Esophagus muscularis mucosa (tissue), 4 donors: ENCODE results near the gene TAS2R4. TPM values are rescaled to one million over a fixed set of nuclear protein-coding genes. Genes with fewer than 3 reads are reported as not detected.
"Not testable (repeated sequence)": the region's sequence is repeated elsewhere in the genome, so short reads cannot be mapped to it uniquely, and the experiment has no call there.

Source experiments
- DNase-seq: peaks from one replicate; pipeline ENCODE4 v3.0.0-alpha.2; 2017; ENCODE audit errors: extremely low spot score
- H3K27ac ChIP-seq, 4 donors: fragments of 200-600 bp; sonication (generic); replicated peaks in 1 of 4; 1 replicate in 3 of 4; 2 replicates in 1 of 4; pipeline ENCODE4 v1.5.1; 2016 to 2019; ENCODE audit warnings: mild to moderate bottlenecking in 1 of 4
- H3K27me3 ChIP-seq, 4 donors: fragments of 200-600 bp; sonication (generic); one replicate each; pipeline versions ENCODE4 v1.5.1 to v1.6.0; 2016 to 2019
- H3K36me3 ChIP-seq, 4 donors: fragments of 200-600 bp; sonication (generic); one replicate each; pipeline ENCODE4 v1.5.1; 2016 to 2019
- H3K4me1 ChIP-seq, 4 donors: fragments of 200-600 bp; sonication (generic); one replicate each; pipeline ENCODE4 v1.5.1; 2016 to 2019
- H3K4me3 ChIP-seq, 4 donors: fragments of 200-600 bp; sonication (generic); 1 replicate in 2 of 4; 2 replicates in 2 of 4; pipeline ENCODE4 v1.5.1; 2016 to 2019; ENCODE audit warnings: mild to moderate bottlenecking in 4 of 4, moderate library complexity in 1 of 4
- H3K9me3 ChIP-seq, 4 donors: fragments of 200-600 bp; sonication (generic); 1 replicate in 3 of 4; 2 replicates in 1 of 4; pipeline ENCODE4 v1.5.1; 2016 to 2019
- CTCF ChIP-seq, 3 experiments: fragments of 200-600 bp in 2 of 3; fragments of 450-650 bp in 1 of 3; sonication (generic) in 2 of 3; IDR thresholded peaks; one replicate each; pipeline ENCODE4 v1.5.1; 2017 to 2019; ENCODE audit warnings: antibody characterized with exemption in 3 of 3, mild to moderate bottlenecking in 2 of 3, moderate library complexity in 1 of 3
- EP300 ChIP-seq: sonication (generic); formaldehyde crosslinking; IDR thresholded peaks from one replicate; pipeline ENCODE4 v1.6.1; 2017; ENCODE audit warnings: antibody characterized with exemption
- POLR2A ChIP-seq: fragments of 450-650 bp; IDR thresholded peaks from one replicate; pipeline ENCODE4 v1.6.1; 2017; ENCODE audit warnings: antibody characterized with exemption, moderate library complexity, mild to moderate bottlenecking, low read depth
- POLR2AphosphoS5 ChIP-seq, 2 donors: sonication (generic); formaldehyde crosslinking; IDR thresholded peaks; one replicate each; pipeline ENCODE4 v1.6.1; 2017; ENCODE audit warnings: antibody characterized with exemption in 2 of 2
- WGBS: methylation state at CpG from one replicate; pipeline ENCODE4 v1.1.5; 2018; 5-methylcytosine and 5-hydroxymethylcytosine counted together
- intact Hi-C: fragments of 100-400 bp; cut with DNase I; formaldehyde crosslinking; loops from one replicate; pipeline ENCODE4 v1.15.1; 2023
- total RNA-seq, 4 donors: library from RNA; depleted of rRNA; stranded (reverse); fragments of >200 nt; gene quantifications; one replicate each; pipeline versions ENCODE4 v1.1.0 to v1.2.1, GENCODE V29; 2016

The TAS2R4 gene
- total RNA-seq, 4 donors from 2014 or later, result 0.33 to 1.3 (median 1.2) TPM; not detected in 1

DNA sequence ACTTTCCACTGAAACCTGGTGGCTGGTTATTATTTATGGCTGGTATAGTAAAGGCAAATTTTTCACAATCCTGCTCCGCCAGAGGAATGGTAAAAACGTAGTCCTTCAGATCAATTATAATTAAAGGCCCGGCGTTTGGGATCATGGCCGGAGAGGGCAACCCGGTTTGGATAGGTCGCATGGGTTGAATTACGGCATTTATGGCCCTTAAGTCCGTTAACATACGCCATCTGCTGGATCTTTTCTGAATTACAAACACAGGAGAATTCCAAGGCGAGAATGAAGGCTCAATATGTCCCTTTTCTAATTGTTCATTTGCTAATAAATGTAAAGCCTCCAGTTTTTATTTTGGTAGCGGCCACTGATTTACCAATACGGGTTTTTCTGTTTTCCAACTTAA lies 23.8 kb upstream of the TAS2R4 start:
- WGBS, result 95% methylated on average over 13 of the region's 13 CpGs
- DNase-seq, result no peak
- peaks cover 41 to 100% (median 72%) of the 10 kb centered on the region in 4 donors for H3K36me3 ChIP-seq

GRCh38 chr7:141754939-141755338 lies 21.5 kb upstream of the TAS2R4 start:
- no peaks in the 10 kb centered on the region for H3K27me3 ChIP-seq
- no peaks in the 10 kb centered on the region for H3K4me1 ChIP-seq
- WGBS, result 83% methylated on average over 6 of the region's 6 CpGs
- no peak overlapping the region for H3K4me3 ChIP-seq
- H3K36me3 ChIP-seq, result peaks cover 32 to 100% (median 67%) of the 10 kb centered on the region in 4 donors
- H3K9me3 ChIP-seq, result peaks cover 0 to 29% (median 16%) of the 10 kb centered on the region in 4 donors
- intact Hi-C loops, result no loop called here
- no peak for DNase-seq
- no peak overlapping the region for H3K27ac ChIP-seq
- TF ChIP-seq POLR2A (no peak), CTCF (IDR thresholded peaks at IDR 0.05) (peak in 1 of 3 experiments; percentile 31)

More for the DNA sequence above, 23.8 kb upstream of the TAS2R4 start:
- H3K4me1 ChIP-seq, result no peaks in the 10 kb centered on the region
- peak in 1 of 3 experiments; percentile 20 for TF ChIP-seq CTCF (IDR thresholded peaks at IDR 0.05)
- no peak for TF ChIP-seq EP300
- no peak for TF ChIP-seq POLR2A
- intact Hi-C loops, result no loop called here
- H3K27ac ChIP-seq, result no peak overlapping the region
- H3K9me3 ChIP-seq, result peaks cover 0 to 29% (median 16%) of the 10 kb centered on the region in 4 donors
- H3K27me3 ChIP-seq, result no peaks in the 10 kb centered on the region
- no peak overlapping the region for H3K4me3 ChIP-seq

DNA sequence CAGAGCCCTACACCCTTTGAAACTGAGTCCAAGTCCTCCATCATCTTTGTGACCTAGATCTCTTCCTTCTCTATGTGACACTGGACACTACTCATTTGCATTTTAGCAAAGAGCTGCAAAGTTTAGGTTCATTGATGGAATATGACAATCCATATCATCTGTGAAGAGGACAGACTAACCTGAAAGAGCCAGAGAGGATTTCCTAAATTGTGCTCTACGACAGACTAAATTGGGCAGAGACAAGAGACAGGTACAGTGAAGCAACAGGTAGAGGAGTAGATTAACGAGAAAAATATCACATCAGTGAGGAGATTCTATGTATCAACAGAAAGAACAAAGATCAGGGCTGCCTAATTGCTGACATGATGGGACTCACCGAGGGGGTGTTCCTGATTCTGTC lies 12.7 kb upstream of the TAS2R4 start, which contains the start of gene TAS2R3:
TSS of gene TAS2R3 (plus strand) at position 301 of the 400 bp plus-strand sequence. CDS start at position 363, 62 bp downstream.
- 96% methylated on average over 3 of the region's 3 CpGs for WGBS
- no peak within 1 kb of the TSS for H3K4me3 ChIP-seq
- peaks cover 21 to 69% (median 36%) of the 10 kb centered on the region in 4 donors for H3K36me3 ChIP-seq
- H3K4me1 ChIP-seq, result no peaks in the 10 kb centered on the region
- no peak within 1 kb of the TSS for H3K27ac ChIP-seq
- DNase-seq, result no peak
- intact Hi-C loops, result no loop called here
- no peaks in the 10 kb centered on the region for H3K9me3 ChIP-seq
- no peaks in the 10 kb centered on the region for H3K27me3 ChIP-seq
- TF ChIP-seq POLR2AphosphoS5 (IDR thresholded peaks at IDR 0.05) (no peak), EP300 (no peak), POLR2A (no peak), CTCF (IDR thresholded peaks at IDR 0.05) (no peak)

- intact Hi-C loops, H3K9me3 ChIP-seq, H3K27ac ChIP-seq, H3K4me1 ChIP-seq, H3K4me3 ChIP-seq, H3K27me3 ChIP-seq, DNase-seq: not testable (repeated sequence)
- WGBS, result 96% methylated on average over 3 of the region's 3 CpGs
- peaks cover 0 to 16% (median 5%) of the 10 kb centered on the region in 4 donors for H3K36me3 ChIP-seq
These were observed 6.3 kb upstream of the TAS2R4 start for GRCh38 chr7:141770083-141770583.

- Histone ChIP-seq H3K27me3 (no peaks in the 10 kb centered on the region), H3K4me1 (no peaks in the 10 kb centered on the region), H3K9me3 (no peaks in the 10 kb centered on the region), H3K27ac (no peak overlapping the region), H3K4me3 (no peak overlapping the region), H3K36me3 (peaks cover 0 to 26% (median 0%) of the 10 kb centered on the region in 4 donors)
- no peak for DNase-seq
- intact Hi-C loops, result no loop called here
- WGBS, result 68% methylated on average over 13 of the region's 13 CpGs
- TF ChIP-seq POLR2AphosphoS5 (IDR thresholded peaks at IDR 0.05), result no peak
- TF ChIP-seq CTCF (IDR thresholded peaks at IDR 0.05), result peak; percentile 33 to 70 (median 50)
These were observed 9.5 kb downstream of the TAS2R4 start for GRCh38 chr7:141785706-141786552.
